ENCODE data around the gene EIF4G3. TPM values are rescaled to one million over a fixed set of nuclear protein-coding genes. Genes with fewer than 3 reads are reported as not detected.

Gene EIF4G3
- total RNA-seq, 4 donors from 2014 or later = 56.6 to 131 (median 70.8) TPM

GRCh38 chr1:21106238-21106637 is 70.5 kb downstream of the EIF4G3 start:
- Histone ChIP-seq H3K9me3 (no peaks in the 10 kb centered on the region), H3K27ac (no peak overlapping the region), H3K4me1 (no peaks in the 10 kb centered on the region), H3K36me3 (peaks cover 0 to 4% (median 0%) of the 10 kb centered on the region in 3 donors), H3K4me3 (no peak overlapping the region), H3K27me3 (no peaks in the 10 kb centered on the region)
- TF ChIP-seq, protein P1, sequence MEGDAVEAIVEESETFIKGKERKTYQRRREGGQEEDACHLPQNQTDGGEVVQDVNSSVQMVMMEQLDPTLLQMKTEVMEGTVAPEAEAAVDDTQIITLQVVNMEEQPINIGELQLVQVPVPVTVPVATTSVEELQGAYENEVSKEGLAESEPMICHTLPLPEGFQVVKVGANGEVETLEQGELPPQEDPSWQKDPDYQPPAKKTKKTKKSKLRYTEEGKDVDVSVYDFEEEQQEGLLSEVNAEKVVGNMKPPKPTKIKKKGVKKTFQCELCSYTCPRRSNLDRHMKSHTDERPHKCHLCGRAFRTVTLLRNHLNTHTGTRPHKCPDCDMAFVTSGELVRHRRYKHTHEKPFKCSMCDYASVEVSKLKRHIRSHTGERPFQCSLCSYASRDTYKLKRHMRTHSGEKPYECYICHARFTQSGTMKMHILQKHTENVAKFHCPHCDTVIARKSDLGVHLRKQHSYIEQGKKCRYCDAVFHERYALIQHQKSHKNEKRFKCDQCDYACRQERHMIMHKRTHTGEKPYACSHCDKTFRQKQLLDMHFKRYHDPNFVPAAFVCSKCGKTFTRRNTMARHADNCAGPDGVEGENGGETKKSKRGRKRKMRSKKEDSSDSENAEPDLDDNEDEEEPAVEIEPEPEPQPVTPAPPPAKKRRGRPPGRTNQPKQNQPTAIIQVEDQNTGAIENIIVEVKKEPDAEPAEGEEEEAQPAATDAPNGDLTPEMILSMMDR (IDR thresholded peaks at IDR 0.05) = no peak
- TF ChIP-seq POLR2A (IDR thresholded peaks at IDR 0.05) = no peak
- no peak for DNase-seq

- Histone ChIP-seq H3K36me3 (peaks cover 0 to 4% (median 0%) of the 10 kb centered on the region in 3 donors), H3K27me3 (no peaks in the 10 kb centered on the region), H3K27ac (no peak overlapping the region), H3K4me1 (no peaks in the 10 kb centered on the region), H3K4me3 (no peak overlapping the region), H3K9me3 (no peaks in the 10 kb centered on the region)
- no peak for TF ChIP-seq POLR2A (IDR thresholded peaks at IDR 0.05)
- TF ChIP-seq, protein P1 (IDR thresholded peaks at IDR 0.05) = no peak
- DNase-seq = no peak
Observed at GRCh38 chr1:21105807-21106206, 70.9 kb downstream of the EIF4G3 start.

GRCh38 chr1:21104683-21105082 is 72.0 kb downstream of the EIF4G3 start:
- Histone ChIP-seq H3K36me3 (peaks cover 0 to 4% (median 0%) of the 10 kb centered on the region in 3 donors), H3K27ac (no peak overlapping the region), H3K4me3 (no peak overlapping the region), H3K27me3 (no peaks in the 10 kb centered on the region), H3K4me1 (no peaks in the 10 kb centered on the region), H3K9me3 (no peaks in the 10 kb centered on the region)
- no peak for DNase-seq
- TF ChIP-seq, protein P1 (IDR thresholded peaks at IDR 0.05) = no peak
- no peak for TF ChIP-seq POLR2A (IDR thresholded peaks at IDR 0.05)

DNA sequence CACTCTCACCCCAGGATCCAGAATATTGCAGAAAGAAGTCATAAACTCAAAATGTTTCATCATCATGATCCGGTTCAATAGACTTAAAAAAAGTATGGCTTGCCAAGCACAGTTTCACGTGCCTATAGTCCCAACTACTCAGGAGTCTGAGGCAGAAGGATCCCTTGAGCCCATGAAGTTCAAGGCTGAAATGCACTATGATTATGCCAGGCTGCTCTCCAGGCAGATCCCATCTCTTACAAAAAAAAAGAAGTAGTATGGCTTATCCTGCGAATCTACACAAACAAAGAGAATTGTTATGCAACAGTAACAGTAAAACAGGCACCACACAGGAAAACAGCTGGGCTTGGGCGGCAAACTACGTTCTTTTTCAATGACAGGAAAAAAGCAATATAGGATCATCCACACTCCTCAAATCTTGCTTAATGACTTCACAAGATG is 76.2 kb downstream of the EIF4G3 start:
- Histone ChIP-seq H3K4me3 (no peak overlapping the region), H3K4me1 (no peaks in the 10 kb centered on the region), H3K9me3 (no peaks in the 10 kb centered on the region), H3K27ac (no peak overlapping the region), H3K36me3 (peaks cover 0 to 4% (median 0%) of the 10 kb centered on the region in 3 donors), H3K27me3 (no peaks in the 10 kb centered on the region)
- no peak for TF ChIP-seq POLR2A (IDR thresholded peaks at IDR 0.05)
- TF ChIP-seq, protein P1 (IDR thresholded peaks at IDR 0.05) = no peak
- no peak for DNase-seq

- H3K9me3 ChIP-seq = no peaks in the 10 kb centered on the region
- no peaks in the 10 kb centered on the region for H3K4me1 ChIP-seq
- TF ChIP-seq POLR2A (IDR thresholded peaks at IDR 0.05) = no peak
- TF ChIP-seq, protein P1 (IDR thresholded peaks at IDR 0.05) = no peak
- H3K36me3 ChIP-seq = peaks cover 0 to 2% (median 0%) of the 10 kb centered on the region in 3 donors
- no peaks in the 10 kb centered on the region for H3K27me3 ChIP-seq
- DNase-seq = no peak
- no peak overlapping the region for H3K27ac ChIP-seq
- no peak overlapping the region for H3K4me3 ChIP-seq
Observed at GRCh38 chr1:21099869-21100131, 76.9 kb downstream of the EIF4G3 start.
